Testis (tissue), 3 donors: ENCODE measurements around the gene PAQR7. TPM values are rescaled to one million over a fixed set of nuclear protein-coding genes. Genes with fewer than 3 reads are reported as not detected.

ENCODE experiments used
- DNase-seq: peaks from one replicate; pipeline ENCODE4 v3.0.0-alpha.2; 2019
- H3K27ac ChIP-seq, 2 donors: fragments of 200-600 bp; sonication (generic); one replicate each; pipeline ENCODE4 v1.5.1; 2019
- H3K27me3 ChIP-seq: fragments of 200-600 bp; sonication (generic); one replicate; pipeline ENCODE4 v1.5.1; 2019
- H3K36me3 ChIP-seq: fragments of 200-600 bp; sonication (generic); one replicate; pipeline ENCODE4 v1.5.1; 2017; ENCODE audit warnings: low read depth; ENCODE audit errors: missing control alignments
- H3K4me1 ChIP-seq: fragments of 200-600 bp; sonication (generic); one replicate; pipeline ENCODE4 v1.5.1; 2019
- H3K4me3 ChIP-seq, 2 donors: fragments of 200-600 bp; sonication (generic); one replicate each; pipeline ENCODE4 v1.5.1; 2017 to 2019
- H3K9me3 ChIP-seq: fragments of 200-600 bp; sonication (generic); one replicate; pipeline ENCODE4 v1.5.1; 2017
- POLR2A ChIP-seq: fragments of 450-650 bp; IDR thresholded peaks from one replicate; pipeline ENCODE4 v1.6.1; 2017; ENCODE audit warnings: antibody characterized with exemption, mild to moderate bottlenecking, moderate library complexity
- WGBS, 2 donors: methylation state at CpG; one replicate each; pipeline ENCODE4 v1.1.5; 2018; 5-methylcytosine and 5-hydroxymethylcytosine counted together
- intact Hi-C: fragments of 100-400 bp; cut with DNase I; formaldehyde crosslinking; loops from one replicate; pipeline ENCODE4 v1.15.1; 2023; ENCODE audit warnings: low total_unique reads
- microRNA-seq, 2 donors: library from miRNA; unstranded; fragments of <30 nt; microRNA quantifications; one replicate each; pipeline ENCODE4, GENCODE V29; 2016; ENCODE audit warnings: borderline number of aligned reads in 2 of 2, borderline replicate concordance in 1 of 2
- polyA plus RNA-seq: library from polyadenylated mRNA; stranded (reverse); fragments of 350-450 nt; fragmentation: Illumina TruSeq; extraction: RNeasy Lipid Tissue Mini Kit (QIAGEN cat#74804); gene quantifications from one replicate; pipeline ENCODE4 v1.2.3, GENCODE V29; 2014; ENCODE audit warnings: low read depth, low replicate concordance; ENCODE audit not compliant: insufficient read depth
- small RNA-seq, 2 donors: library from RNA; depleted of rRNA; stranded (forward); fragments of <200 nt; gene quantifications; one replicate each; pipeline ENCODE3, GENCODE V24; 2016
- total RNA-seq, 2 donors: library from RNA; depleted of rRNA; stranded (reverse); fragments of >200 nt; gene quantifications; one replicate each; pipeline ENCODE4 v1.2.3, GENCODE V29; 2016
- TF ChIP-seq, protein P1 (sequence below), 3 experiments: fragments of 450-650 bp in 2 of 3; fragments of 200-600 bp in 1 of 3; sonication (generic) in 1 of 3; IDR thresholded peaks; one replicate each; pipeline ENCODE4 v1.5.1; 2016 to 2019; ENCODE audit warnings: antibody characterized with exemption in 3 of 3, mild to moderate bottlenecking in 2 of 3, moderate library complexity in 1 of 3

The PAQR7 gene
- total and polyA plus RNA-seq, 3 donors from 2014 or later: 89.3 to 94.8 (median 92.4) TPM

DNA sequence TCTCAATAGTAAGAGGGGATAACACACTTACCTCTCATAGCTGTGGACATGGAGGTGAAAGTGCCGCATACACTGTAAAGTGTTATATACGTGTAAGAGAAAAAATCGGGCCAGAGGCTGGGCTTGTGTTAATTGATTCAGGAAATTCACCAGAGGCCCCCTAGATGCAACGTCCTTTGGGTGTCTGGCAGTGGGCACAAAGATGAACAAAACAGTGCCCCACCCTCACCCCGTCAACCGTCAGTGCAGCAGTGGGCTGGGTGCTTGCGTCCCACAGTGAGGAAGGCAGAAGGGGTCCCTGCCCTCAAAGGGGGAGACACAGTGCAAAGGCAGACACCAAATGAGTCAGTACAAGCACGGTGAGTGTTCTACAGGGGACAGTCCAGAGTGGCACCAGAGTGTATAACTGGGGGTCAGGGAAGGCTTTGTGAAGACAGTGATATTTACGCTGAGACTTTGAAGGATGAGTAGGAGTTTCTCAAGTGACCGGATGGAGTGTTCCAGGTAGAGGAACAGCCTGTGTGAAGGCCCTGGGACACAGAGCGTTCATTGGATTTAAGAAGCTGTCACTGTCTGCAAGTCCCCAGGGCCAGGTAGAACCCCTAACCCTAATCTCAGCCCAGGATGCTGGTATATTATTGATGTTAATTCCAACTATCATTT is 62.3 kb downstream of the PAQR7 start:
- H3K4me1 ChIP-seq: peaks cover 2% of the 10 kb centered on the region
- H3K9me3 ChIP-seq: no peaks in the 10 kb centered on the region
- 83 to 85% methylated on average over 7 to 11 of the region's 11 CpGs for WGBS, 2 donors
- no peak overlapping the region for H3K27ac ChIP-seq
- TF ChIP-seq, protein P1, sequence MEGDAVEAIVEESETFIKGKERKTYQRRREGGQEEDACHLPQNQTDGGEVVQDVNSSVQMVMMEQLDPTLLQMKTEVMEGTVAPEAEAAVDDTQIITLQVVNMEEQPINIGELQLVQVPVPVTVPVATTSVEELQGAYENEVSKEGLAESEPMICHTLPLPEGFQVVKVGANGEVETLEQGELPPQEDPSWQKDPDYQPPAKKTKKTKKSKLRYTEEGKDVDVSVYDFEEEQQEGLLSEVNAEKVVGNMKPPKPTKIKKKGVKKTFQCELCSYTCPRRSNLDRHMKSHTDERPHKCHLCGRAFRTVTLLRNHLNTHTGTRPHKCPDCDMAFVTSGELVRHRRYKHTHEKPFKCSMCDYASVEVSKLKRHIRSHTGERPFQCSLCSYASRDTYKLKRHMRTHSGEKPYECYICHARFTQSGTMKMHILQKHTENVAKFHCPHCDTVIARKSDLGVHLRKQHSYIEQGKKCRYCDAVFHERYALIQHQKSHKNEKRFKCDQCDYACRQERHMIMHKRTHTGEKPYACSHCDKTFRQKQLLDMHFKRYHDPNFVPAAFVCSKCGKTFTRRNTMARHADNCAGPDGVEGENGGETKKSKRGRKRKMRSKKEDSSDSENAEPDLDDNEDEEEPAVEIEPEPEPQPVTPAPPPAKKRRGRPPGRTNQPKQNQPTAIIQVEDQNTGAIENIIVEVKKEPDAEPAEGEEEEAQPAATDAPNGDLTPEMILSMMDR (IDR thresholded peaks at IDR 0.05): no peak
- no peak for TF ChIP-seq POLR2A
- no peaks in the 10 kb centered on the region for H3K36me3 ChIP-seq
- H3K4me3 ChIP-seq: no peak overlapping the region
- intact Hi-C loops: no loop called here
- DNase-seq: no peak
- H3K27me3 ChIP-seq: no peaks in the 10 kb centered on the region

Small RNA genes within 50 kb of the gene (microRNA-seq; reads per million reads assigned to microRNA genes)
- gene MIR3917: 0 to 5.5 reads per million in 2 donors

Small RNA genes within 50 kb of the gene (small RNA-seq; reads per million reads assigned to genes)
- 0 reads per million in 2 donors for gene AL033528.1
- 0 reads per million in 2 donors for gene RF00019
- 0 reads per million in 2 donors for gene SNRPFP2

Other genes with a start within 250 kb of the PAQR7 start
- gene SELENON, start 75.5 kb downstream of the PAQR7 start, total RNA-seq: 10 to 100 TPM; 17.2 to 29.8 TPM
- gene SELENON, start 75.5 kb downstream of the PAQR7 start, polyA plus RNA-seq: 30.7 TPM
- gene MTFR1L, start 55.8 kb downstream of the PAQR7 start, total RNA-seq: 100 to 1,000 TPM; 148 to 166 TPM
- 253 TPM for gene MTFR1L, start 55.8 kb downstream of the PAQR7 start, polyA plus RNA-seq
- gene AUNIP, start 16.3 kb downstream of the PAQR7 start, total RNA-seq: 10 to 100 TPM; 14.1 to 22.5 TPM
- 28.5 TPM for gene AUNIP, start 16.3 kb downstream of the PAQR7 start, polyA plus RNA-seq
- gene STMN1, start 30.7 kb upstream of the PAQR7 start, total RNA-seq: 100 to 1,000 TPM; 230 to 393 TPM
- 727 TPM for gene STMN1, start 30.7 kb upstream of the PAQR7 start, polyA plus RNA-seq
- gene PAFAH2, start 122.4 kb upstream of the PAQR7 start, total RNA-seq: 10 to 100 TPM; 14.5 to 24.1 TPM
- gene PAFAH2, start 122.4 kb upstream of the PAQR7 start, polyA plus RNA-seq: 18.9 TPM
- gene EXTL1, start 146.1 kb upstream of the PAQR7 start, total RNA-seq: 1 to 10 TPM; 1.3 to 2.8 TPM
- gene EXTL1, start 146.1 kb upstream of the PAQR7 start, polyA plus RNA-seq: 1.3 TPM
- gene SLC30A2, start 170.4 kb upstream of the PAQR7 start, total RNA-seq: under 1 TPM; 0.24 to 0.87 TPM
- 1.0 TPM for gene SLC30A2, start 170.4 kb upstream of the PAQR7 start, polyA plus RNA-seq
- gene TRIM63, start 191.9 kb upstream of the PAQR7 start, total RNA-seq: under 1 TPM; 0.50 to 0.71 TPM
- gene TRIM63, start 191.9 kb upstream of the PAQR7 start, polyA plus RNA-seq: 1.2 TPM
- gene PDIK1L, start 236.1 kb upstream of the PAQR7 start, total RNA-seq: 10 to 100 TPM in 1 of 2 donors, 1 to 10 TPM in 1; 9.9 to 11.7 TPM
- 7.0 TPM for gene PDIK1L, start 236.1 kb upstream of the PAQR7 start, polyA plus RNA-seq